ENCODE data around the gene NLRP7. TPM values are rescaled to one million over a fixed set of nuclear protein-coding genes. Genes with fewer than 3 reads are reported as not detected.
A peak's percentile ranks its signal among the peaks of the same experiment; 100 is the strongest.

The NLRP7 gene
- polyA plus RNA-seq, 2 of the 4 experiments (the other 2 are of a cell fraction), result not detected

GRCh38 chr19:54875506-54875905, 71.8 kb downstream of the NLRP7 start:
- Histone ChIP-seq H3K9me3 (no peaks in the 10 kb centered on the region; the same call in 2 of the 3 replicates), H3K4me1 (no peaks in the 10 kb centered on the region), H3K4me2 (no peak overlapping the region), H3K27ac (no peak overlapping the region), H3K4me3 (no peak overlapping the region)
- FAIRE-seq, result no peak
- CTCF ChIA-PET, result interaction anchor here (1.2 to 1.5 kb wide), 3 partner anchors 10 to 27 kb away, joined by 3 to 5 read pairs (median 3); no protein-coding TSS in a partner anchor
- ATAC-seq, result peak in 1 of 2 experiments; percentile 39; a peak in 1 of 6 replicates
- POLR2A ChIA-PET, result no interaction called here
- no peak for TF ChIP-seq POLR2A (IDR thresholded peaks at IDR 0.05; ENCODE audit: low read length)
- TF ChIP-seq TFCP2L1 (CRISPR knock-in tag; IDR thresholded peaks at IDR 0.05), result no peak
- TF ChIP-seq ESRRA (IDR thresholded peaks at IDR 0.05; ENCODE audit: borderline replicate concordance, low read length), result no peak
- TF ChIP-seq EP300 (IDR thresholded peaks at IDR 0.05), result no peak
- no peak for TF ChIP-seq MAX (IDR thresholded peaks at IDR 0.05)
- no peak for TF ChIP-seq PHF8 (IDR thresholded peaks at IDR 0.05; ENCODE audit: borderline replicate concordance, low read depth)
- TF ChIP-seq HDAC2 (IDR thresholded peaks at IDR 0.05), result no peak
- TF ChIP-seq RARB (CRISPR knock-in tag; IDR thresholded peaks at IDR 0.05), result no peak
- no peak for TF ChIP-seq GATA3 (IDR thresholded peaks at IDR 0.05; ENCODE audit: borderline replicate concordance)
- no peak for TF ChIP-seq MYC (IDR thresholded peaks at IDR 0.05; ENCODE audit: borderline replicate concordance, low read length)
- no peak for TF ChIP-seq CBX8 (IDR thresholded peaks at IDR 0.05)
- TF ChIP-seq CTCF (IDR thresholded peaks at IDR 0.05), result no peak
- no peak for TF ChIP-seq RCOR1 (IDR thresholded peaks at IDR 0.05; ENCODE audit: low read depth, low read length)
- TF ChIP-seq KDM1A (IDR thresholded peaks at IDR 0.05; ENCODE audit: low read depth), result no peak
- TF ChIP-seq REST (IDR thresholded peaks at IDR 0.05), result no peak
- TF ChIP-seq BCL3 (IDR thresholded peaks at IDR 0.05), result no peak
- no peak for TF ChIP-seq NPAS2 (CRISPR knock-in tag; IDR thresholded peaks at IDR 0.05; ENCODE audit: borderline replicate concordance)
- no peak for TF ChIP-seq TP53 (CRISPR knock-in tag; IDR thresholded peaks at IDR 0.05)
- TF ChIP-seq NFE2L2 (conservative IDR thresholded peaks at IDR 0.05; ENCODE audit: low read length), result no peak
- no peak for TF ChIP-seq CHD4 (IDR thresholded peaks at IDR 0.05; ENCODE audit: borderline replicate concordance)
- no peak for DNase-seq (ENCODE audit: low read depth in 1 of 2, low spot score in 1 of 2)
- 17% methylated on average over 2 of the region's 2 CpGs for WGBS (ENCODE audit: missing lambda C conversion rate)

- Histone ChIP-seq H3K4me3 (no peak within 1 kb of the TSS), H3K4me2 (no peak within 1 kb of the TSS), H3K27ac (no peak within 1 kb of the TSS), H3K9me3 (peaks cover 5% of the 10 kb centered on the region; the same call in 2 of the 3 replicates), H3K4me1 (no peaks in the 10 kb centered on the region)
- POLR2A ChIA-PET, result no interaction called here
- 22% methylated on average over 8 of the region's 8 CpGs for WGBS (ENCODE audit: missing lambda C conversion rate)
- DNase-seq (ENCODE audit: low read depth in 1 of 2, low spot score in 1 of 2) (no peak), ATAC-seq (no peak), FAIRE-seq (no peak)
- CTCF ChIA-PET, result interaction anchor here (1.2 to 3.3 kb wide), 2 partner anchors 8 to 15 kb away, joined by 3 to 15 read pairs; no protein-coding TSS in a partner anchor
- no peak for TF ChIP-seq FOSL2 (IDR thresholded peaks at IDR 0.05)
- TF ChIP-seq FOSL2 (CRISPR knock-in tag; IDR thresholded peaks at IDR 0.05), result no peak
- no peak for TF ChIP-seq E2F6 (IDR thresholded peaks at IDR 0.05; ENCODE audit: borderline replicate concordance, low read depth)
- TF ChIP-seq ESRRA (IDR thresholded peaks at IDR 0.05; ENCODE audit: borderline replicate concordance, low read length), result no peak
- TF ChIP-seq CBX2 (IDR thresholded peaks at IDR 0.05; ENCODE audit: borderline replicate concordance, low read depth), result no peak
- no peak for TF ChIP-seq PHF8 (IDR thresholded peaks at IDR 0.05; ENCODE audit: borderline replicate concordance, low read depth)
- no peak for TF ChIP-seq JUN (IDR thresholded peaks at IDR 0.05)
- no peak for TF ChIP-seq ZC3H11A (IDR thresholded peaks at IDR 0.05)
- no peak for TF ChIP-seq CTCF (IDR thresholded peaks at IDR 0.05)
- no peak for TF ChIP-seq KDM5A (IDR thresholded peaks at IDR 0.05)
- no peak for TF ChIP-seq HMGXB4 (CRISPR knock-in tag; IDR thresholded peaks at IDR 0.05; ENCODE audit: borderline replicate concordance)
These were observed 73.3 kb downstream of the NLRP7 start, which contains the start of gene FCAR for GRCh38 chr19:54873990-54874389. Gene FCAR (plus strand): TSS chr19:54874235. CDS start chr19:54874290, 55 bp downstream.

Data from A549 (cell line).